GM19468 (cell line): Measurements from ENCODE around the gene ZFYVE27.

Experiments used
- ATAC-seq: cut with Tn5 transposase; IDR thresholded peaks from one replicate; pipeline ENCODE4 v1.9.1; 2021; ENCODE audit warnings: mild to moderate bottlenecking, moderate library complexity, moderate number of reproducible peaks; ENCODE audit not compliant: unreplicated experiment; ENCODE audit errors: extremely low read depth

ZFYVE27 gene

DNA sequence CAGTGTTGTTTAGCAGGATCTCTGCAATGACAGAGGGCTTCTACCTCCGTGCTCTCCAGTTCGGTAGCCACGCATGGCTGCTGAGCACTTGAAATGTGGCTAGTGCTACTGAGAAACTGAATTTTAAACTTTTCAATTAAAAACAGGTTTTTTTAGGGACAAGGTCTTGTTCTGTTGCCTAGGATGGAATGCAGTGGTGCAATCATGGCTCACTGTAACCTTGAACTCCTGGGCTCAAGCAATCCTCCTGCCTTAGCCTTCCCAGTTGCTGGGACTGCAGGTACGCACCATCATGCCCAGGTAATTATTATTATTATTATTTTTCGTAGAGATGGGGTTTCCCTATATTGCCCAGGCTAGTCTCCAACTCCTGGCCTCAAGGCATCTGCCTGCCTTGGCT, 48.3 kb downstream of the ZFYVE27 start:
- no peak for ATAC-seq

DNA sequence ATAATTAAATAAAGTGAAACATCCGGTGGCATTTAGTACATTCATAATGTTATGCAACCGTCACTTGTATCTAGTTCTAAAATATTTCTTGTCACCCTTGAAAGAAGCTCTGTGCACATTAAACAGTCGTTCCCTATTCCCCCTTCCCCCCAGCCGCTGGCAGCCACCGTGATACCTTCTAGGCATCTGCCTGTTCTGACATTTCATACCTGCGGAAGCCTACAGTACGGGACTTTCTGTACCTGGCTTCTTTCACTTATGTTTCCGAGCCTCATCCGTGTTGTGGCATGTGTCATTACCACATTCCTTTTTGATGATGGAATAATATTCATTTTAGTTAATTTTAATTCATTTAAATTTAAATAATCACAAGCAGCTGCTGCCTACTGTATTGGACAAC, 48.8 kb downstream of the ZFYVE27 start:
- ATAC-seq, result no peak

- no peak for ATAC-seq
These were observed 51.9 kb downstream of the ZFYVE27 start for GRCh38 chr10:97788552-97789442.

DNA sequence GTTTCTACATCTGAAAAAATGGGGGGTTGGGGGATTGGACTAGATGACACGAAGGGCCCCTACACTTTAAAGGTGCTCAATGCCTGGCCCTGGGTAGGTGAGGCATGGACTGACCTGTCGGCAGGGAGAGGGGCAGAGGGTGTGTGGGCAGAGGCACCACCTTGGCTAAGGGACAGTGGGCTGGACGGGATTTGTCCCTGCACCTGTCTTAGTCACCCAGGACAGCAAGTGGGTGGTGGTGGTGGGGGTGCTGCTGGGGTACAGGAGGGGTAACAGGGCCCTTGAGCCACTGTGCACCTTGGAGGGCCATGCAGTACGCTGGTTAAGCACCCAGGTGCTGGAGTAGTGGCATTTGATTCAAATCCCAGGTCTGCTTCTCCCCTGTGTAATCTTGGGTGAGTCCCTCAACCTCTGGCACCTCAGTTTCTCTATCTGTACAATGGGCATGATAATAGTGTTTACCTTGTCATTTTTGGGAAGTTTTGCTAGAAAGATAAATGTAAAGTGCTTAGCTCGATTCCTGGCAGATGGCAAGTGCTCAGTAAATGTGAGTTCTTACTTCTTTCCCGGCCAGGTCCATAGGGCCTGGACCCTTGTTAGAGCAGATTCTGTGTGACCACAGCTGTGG, 53.0 kb downstream of the ZFYVE27 start:
- no peak for ATAC-seq

GRCh38 chr10:97791824-97792721, 55.1 kb downstream of the ZFYVE27 start:
- no peak for ATAC-seq

DNA sequence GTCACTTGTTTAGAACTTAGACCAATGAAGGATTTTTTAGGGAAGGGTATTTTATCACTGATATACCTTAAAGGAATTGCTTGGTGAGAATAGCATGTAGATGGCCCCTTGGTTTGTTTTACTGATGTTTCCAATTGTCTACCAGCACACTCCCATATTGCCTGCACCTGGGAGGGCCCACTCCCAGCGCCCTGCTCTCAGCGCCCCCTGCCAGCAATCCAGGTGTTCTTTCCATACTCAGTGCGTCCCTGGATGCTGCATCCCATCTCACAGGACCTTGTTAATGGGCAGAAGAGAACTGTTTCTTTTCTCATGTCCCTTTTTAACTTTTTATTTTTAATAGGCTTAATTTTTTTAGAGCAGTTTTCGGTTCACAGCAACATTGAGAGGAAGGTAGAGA, 59.0 kb downstream of the ZFYVE27 start:
- no peak for ATAC-seq

- no peak for ATAC-seq
These were observed 59.7 kb downstream of the ZFYVE27 start for GRCh38 chr10:97796651-97797050.

GRCh38 chr10:97798958-97799610, 62.2 kb downstream of the ZFYVE27 start:
- ATAC-seq, result no peak

- no peak for ATAC-seq
These were observed 63.5 kb downstream of the ZFYVE27 start for GRCh38 chr10:97800474-97800873.

GRCh38 chr10:97801422-97801821, 64.5 kb downstream of the ZFYVE27 start:
- no peak for ATAC-seq

- ATAC-seq, result no peak
These were observed 68.4 kb downstream of the ZFYVE27 start for GRCh38 chr10:97805096-97805884.

GRCh38 chr10:97805949-97806348, 69.0 kb downstream of the ZFYVE27 start:
- no peak for ATAC-seq

DNA sequence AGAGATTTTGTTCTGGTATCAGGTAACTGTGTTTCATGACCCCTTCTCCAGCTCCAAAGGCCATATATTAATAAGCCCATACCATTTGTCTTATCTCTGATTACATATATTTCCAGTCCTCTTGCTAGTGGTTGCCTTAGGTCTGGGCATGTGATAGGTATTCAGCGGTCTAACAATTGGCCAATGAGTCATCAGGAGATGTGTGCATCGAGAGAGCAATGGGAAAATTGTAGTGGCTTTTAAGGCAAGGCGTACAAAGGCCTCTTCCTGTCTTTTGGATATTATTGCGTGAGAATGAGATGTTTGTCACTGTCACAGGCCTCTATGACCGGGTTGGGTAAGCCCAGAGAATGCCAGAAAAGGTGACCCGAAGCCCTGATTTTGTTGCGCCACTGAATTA, 73.5 kb downstream of the ZFYVE27 start:
- no peak for ATAC-seq
